NCI-H2107 treated with DMSO at 0.1 percent for 48 hours (cell line): ENCODE data around the gene THAP7.

ENCODE experiments used
- DNase-seq: peaks from one replicate; lab custom pipeline; 2025; ENCODE audit not compliant: unreplicated experiment; lab: John Stamatoyannopoulos, UW

Gene THAP7

DNA sequence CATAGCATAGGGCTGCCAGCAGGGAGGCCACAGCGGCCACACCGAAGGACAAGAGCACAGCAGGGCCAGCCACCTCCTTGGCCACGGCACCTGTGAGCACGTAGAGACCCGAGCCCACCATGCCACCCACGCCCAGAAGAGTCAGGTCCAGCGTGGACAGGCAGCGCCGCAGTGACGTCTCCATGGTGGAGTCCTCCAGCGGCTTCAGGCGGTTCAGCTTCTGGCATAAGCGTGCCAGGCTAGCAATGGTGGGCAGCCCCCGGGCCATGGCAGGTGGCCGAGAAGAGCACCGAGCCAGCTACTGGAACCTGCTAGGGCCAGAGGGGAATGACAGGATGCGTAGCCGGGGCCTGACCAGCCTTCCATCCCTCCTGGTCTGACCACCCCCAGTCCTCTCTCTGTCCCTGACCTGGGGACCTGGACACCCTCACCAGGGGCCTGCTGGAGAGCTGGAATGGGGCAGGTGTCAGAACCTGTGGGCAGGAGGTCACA lies 29.7 kb upstream of the THAP7 start:
- no peak for DNase-seq

DNA sequence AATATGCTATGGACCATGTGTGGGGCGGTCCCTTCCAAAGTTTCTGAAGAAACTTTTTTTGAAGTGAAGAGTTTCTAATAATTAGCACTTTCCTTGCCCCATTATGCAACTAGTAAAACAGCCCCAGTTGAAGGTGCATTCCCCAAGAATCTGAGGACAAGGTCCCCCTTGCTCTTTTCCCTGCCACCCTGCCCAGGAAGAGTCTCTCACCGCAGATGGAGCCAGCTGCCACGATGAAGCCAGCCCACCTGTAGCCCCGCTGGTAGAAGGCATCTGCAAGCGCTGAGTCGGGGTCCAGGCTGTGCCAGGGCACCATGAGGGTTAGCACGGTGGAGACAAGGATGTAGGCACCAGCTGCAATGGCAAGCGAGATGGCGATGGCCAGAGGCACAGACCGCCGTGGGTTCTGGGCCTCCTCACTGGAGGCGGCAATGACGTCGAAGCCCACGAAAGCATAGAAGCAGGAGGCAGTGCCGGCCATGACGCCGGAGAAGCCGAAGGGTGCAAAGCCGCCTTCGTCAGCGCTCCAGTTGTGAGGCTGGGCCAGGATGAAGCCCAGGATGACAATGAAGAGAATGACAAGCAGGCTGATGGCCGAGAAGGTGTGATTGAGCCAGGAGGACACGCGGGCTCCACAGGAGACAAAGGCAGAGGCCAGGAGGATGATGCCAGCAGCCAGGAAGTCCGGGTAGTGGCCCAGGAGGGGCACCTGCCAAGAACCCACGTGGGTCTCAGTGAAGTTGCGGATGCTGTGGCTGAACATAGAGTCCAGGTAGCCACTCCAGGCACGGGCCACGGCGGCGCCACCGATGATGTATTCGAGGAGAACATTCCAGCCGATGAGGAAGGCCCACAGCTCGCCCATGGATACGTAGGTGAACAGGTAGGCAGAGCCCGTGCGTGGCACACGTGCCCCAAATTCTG lies 29.0 kb upstream of the THAP7 start:
- no peak for DNase-seq

DNA sequence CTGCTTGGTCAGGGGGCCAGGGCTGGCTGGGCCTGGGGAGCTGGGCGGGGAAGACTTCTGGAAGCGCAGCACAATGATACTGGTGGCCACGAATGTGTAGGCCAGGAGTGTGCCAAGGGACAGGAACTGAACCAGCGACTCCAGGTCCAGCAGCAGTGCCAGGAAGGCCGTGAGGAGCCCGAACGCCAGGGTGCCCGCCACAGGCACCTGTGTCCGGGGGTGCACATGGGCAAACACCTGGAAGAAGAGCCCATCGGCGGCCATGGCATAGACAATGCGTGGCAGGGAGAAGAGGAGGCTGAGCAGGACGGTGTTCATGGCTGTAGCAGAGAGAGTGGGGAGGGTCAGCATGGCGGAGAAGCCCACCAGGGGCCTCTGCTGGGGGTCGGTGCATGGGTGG lies 28.1 kb upstream of the THAP7 start:
- DNase-seq = no peak

DNA sequence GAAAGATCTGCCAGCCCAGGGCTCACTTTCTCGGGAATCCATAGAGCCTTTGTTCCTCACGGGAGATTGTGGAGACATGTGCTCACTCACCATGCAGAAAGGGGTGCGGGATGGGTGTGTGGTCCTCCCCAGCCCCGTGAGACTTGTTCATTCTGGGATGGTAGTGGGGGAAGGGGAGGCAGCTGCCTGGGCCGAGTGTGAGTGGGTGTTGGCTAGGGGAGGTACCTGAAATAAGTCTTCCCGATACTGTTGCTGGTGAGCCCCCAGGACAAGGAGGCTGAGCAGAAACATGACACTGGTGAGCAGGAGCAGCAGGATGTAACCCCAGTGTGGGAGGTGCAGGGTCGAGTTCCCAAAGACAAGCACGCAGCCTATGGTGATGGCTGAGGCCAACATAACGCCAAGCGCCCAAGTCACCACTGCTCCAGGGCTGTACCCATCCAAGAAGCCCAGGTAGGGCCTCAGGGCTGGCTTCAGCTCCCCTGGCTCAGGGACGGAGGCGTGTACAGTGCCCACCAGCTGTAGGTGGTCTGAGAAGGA lies 27.6 kb upstream of the THAP7 start:
- DNase-seq = no peak

DNA sequence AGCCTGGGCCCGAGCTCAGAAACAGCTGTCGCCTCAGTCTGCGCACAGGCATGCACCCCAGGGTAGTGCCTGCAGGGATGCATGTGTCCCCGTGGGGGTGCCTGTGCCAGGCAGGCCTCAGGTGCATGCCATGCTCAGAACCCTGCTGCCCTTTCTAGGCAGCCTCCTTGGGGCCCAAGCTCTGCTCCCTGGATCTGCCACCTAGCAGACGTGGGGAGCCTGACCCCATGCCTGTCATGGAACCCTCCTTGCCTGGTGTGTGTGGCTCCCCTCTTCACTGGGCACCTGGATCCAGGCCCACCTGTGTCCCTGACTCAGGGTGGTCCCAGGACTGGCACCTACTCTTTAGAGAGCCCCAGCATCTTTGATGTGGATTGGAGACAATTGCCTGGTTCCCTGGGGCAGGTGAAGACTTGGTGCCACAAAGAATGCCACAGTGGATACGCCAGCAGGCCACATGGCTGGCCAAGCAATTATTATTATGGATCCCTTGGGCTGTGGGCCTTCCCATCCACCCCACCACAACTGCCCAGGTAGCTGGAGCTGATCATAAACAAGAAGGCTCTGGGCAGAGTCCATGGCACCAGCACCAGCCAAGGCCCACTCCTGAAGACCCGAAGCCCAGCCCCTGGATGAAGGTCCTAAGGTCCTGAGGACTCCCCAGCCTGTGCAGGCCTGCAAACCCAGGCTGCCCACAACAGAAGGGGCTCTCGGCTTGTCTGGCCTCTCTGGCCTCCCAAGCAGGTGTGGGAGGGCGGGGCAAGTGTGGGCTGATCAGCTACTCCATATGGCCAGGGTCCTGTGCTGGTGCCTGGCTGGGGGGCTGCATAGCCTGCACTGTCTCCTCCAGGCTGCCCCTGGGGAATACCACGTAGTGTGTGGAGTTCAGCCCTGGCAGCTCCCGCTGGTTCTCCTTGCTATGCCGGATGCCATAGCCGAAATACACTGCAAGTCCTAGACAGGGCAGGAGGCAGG lies 26.6 kb upstream of the THAP7 start:
- no peak for DNase-seq

DNA sequence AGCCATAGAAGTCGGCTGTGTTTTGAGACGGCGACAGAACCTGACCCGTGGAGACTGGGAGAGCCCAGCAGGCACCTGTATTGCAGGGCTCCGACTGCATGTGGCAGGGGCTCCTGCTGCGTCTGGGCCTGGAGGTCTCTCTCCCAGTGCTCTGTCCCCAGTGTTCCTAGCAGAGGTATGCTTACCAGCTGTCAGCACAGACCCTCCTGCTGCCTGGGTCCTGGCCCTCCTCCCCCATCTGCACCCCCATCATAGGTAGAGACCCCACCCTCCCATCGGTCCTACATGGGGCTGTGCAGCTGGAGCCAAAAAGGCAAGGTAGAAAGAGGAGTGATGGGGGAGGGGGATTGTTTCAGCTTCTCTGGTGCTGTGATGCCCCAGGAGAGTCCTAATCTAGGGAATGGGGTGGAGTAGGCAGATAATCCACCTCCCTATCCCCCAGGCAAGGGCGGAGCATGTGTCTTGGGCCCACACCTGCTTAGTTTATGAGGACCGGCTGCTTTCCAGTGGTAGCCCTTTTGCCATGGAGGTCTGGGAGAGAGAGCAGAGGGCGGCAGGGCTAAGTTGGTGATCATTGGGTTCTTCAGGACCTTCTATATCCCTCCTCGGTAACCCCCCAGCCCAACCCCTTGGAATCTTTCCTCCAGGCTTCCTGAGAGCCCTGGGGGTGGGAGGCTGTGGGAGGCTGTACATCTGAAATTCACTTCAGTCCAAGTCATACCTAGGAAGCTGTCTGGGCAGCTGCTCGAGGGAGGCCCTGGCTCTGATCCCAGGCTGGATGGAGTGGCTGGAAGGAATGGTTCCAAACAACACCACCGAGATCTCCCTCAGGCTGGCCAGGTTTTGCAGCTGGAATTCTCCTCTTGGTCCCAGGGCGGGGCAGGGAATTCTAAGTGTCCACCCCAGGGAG lies 25.1 kb upstream of the THAP7 start:
- no peak for DNase-seq

DNA sequence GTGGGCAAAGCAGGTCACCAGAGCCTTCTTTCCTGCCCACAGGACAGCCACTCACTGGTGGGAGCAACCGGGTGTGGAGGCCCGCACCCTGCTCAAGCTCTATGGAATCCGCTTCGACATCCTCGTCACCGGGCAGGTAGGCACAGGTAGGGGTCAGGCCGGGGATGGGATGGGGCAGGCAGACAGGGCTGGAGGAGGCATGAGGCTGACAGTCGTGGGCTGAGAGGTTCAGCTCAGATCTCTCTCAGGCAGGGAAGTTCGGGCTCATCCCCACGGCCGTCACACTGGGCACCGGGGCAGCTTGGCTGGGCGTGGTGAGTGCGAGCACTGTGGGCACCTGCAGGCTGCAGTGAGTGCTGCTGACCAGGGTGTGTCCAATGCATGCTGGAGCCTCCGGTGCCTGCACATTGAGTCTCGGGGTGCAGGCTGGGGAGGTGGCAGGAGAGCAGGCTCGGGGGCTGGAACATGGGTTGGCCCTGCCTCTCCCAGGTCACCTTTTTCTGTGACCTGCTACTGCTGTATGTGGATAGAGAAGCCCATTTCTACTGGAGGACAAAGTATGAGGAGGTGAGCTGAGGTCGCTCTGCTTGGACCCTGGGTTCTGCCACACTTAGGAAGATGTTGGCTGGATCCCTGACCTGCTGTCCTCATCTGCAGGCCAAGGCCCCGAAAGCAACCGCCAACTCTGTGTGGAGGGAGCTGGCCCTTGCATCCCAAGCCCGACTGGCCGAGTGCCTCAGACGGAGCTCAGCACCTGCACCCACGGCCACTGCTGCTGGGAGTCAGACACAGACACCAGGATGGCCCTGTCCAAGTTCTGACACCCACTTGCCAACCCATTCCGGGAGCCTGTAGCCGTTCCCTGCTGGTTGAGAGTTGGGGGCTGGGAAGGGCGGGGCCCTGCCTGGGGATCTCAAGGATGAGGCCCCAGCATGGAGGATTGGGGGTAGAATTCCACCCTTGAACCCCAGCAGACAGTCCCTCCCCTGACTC lies 24.1 kb upstream of the THAP7 start:
- DNase-seq = no peak

DNA sequence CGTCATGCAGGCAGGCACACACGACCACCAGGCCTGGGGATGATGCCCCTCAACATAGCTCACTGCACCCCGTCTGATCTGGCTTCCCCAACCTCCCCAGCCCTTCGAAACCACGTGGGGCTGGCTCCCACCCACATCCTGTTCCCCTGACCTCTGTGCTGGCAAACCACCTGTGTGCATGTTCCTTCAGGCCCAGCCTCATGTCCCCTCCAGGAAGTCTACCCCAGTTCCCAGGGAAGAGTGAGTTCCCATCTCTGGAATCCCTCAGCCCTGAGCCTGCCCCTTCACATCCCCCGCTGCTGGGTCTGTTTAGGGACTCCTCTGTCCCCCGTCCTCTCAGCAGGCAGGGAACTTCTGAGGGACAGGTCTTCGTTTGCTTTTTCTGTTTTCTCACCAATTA lies 23.3 kb upstream of the THAP7 start:
- DNase-seq = no peak

DNA sequence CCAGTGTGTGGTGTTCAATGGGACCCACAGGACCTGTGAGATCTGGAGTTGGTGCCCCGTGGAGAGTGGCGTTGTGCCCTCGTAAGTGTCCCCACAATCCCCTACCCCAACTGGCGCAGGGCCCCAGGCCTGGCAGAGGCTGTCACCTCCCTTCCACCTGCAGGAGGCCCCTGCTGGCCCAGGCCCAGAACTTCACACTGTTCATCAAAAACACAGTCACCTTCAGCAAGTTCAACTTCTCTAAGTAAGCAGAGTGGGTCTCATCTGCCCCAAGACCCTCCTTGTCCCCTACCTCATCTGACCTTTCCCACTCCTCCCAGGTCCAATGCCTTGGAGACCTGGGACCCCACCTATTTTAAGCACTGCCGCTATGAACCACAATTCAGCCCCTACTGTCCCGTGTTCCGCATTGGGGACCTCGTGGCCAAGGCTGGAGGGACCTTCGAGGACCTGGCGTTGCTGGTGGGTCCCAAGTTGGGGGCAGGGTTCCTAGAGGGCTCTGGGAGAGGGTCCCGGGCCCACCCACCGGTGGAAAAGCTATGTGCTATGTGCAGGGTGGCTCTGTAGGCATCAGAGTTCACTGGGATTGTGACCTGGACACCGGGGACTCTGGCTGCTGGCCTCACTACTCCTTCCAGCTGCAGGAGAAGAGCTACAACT lies 21.2 kb upstream of the THAP7 start:
- no peak for DNase-seq

DNA sequence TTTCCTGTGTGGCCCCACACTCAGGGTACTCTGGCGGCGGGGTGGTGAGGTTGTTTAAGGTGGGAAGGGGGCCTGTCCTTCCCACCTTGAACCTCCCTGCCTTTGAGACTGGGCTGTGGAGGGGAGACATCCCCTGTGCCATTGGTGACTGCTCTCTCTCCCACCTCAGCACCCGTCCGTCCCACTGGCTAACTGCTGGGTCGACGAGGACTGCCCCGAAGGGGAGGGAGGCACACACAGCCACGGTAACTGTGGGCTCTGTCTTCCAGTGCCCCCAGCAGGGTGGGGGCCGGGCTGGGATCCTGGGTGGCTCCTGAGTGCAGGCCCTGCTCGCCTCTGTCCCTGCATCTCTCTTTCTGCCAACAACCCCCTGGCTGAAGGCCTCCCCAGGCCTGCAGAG lies 20.6 kb upstream of the THAP7 start:
- no peak for DNase-seq

DNA sequence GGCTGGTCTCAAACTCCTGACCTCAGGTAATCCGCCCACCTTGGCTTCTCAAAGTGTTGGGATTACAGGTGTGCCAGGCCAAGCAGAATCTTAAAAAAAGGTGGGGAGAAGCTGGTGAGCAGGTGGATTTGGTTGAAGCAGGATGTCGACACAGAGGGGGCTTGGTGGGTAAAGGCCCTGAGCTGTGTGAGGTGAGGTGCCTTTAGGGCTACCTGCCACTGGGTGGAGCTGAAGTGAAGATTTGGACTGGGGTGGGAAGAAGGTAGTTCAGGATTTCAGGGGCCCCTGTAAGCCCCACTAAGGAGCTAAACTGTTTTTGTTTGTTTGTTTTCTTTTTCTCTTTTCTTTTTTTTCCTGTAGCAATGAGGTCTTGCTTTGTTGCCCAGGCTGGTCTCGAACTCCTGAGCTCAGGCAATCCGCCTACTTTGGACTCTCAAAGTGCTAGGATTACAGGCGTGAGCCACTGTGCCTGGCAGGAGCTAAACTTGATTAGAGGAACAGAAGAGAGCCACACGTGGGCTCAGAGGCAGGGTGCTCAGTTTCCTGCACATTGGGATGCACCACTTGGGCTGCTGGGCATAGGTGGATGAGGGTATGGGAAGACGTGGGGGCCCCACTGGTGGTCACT lies 19.0 kb upstream of the THAP7 start:
- DNase-seq = no peak

DNA sequence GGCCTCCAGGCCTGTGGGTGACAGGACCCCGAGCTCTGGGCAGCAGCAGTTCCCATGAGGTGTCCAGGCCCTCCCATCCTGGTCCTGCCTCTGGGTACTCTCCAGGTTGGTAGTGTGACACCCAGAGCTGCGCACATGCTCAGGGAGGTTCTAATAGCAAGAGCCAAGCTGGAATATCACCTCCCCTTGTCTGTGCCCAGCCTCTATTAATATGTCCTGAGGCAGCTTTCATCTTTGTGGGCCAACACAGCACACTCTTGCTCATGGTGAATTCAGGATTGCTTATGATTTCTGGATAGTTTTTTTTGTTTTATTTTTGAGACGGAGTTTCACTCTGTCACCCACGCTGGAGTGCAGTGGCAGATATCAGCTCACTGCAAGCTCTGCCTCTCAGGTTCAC lies 16.4 kb upstream of the THAP7 start:
- DNase-seq = no peak

DNA sequence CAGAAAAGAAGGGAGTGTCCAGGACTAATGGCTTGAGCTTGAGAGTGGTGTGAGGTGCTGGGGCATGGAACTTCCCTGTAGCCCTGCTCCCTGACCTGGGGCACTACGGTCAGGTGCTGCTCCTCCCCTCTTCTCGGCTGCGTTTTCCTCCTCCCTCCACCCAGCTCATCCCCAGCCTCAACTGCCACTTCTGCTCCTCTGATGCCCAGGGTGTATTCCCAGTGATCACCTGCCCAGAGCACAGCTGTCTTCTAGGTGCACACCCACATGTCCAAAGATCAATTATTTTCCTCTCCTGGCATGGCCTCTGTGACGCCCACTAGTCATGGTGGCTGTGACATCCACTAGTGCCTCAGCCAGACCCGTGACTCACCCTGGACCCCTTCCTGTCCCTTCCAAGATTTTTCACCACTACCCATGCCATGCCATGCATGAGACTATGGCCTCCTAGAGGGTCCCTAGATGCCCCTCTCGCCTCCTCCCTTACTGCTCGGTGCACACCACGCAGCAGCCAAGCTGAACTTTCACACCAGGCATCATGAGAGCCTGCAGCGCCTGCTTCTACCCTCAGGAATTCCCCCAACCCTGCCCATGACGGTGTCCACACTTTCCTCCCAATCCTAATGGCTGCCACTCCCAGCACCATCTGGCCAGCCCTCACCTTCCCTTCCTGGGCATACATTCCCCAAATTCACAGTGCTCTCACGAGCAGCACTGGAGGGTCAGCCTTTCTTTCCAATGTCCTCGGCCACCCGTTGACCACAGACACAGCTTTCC lies 14.9 kb upstream of the THAP7 start:
- DNase-seq = no peak

DNA sequence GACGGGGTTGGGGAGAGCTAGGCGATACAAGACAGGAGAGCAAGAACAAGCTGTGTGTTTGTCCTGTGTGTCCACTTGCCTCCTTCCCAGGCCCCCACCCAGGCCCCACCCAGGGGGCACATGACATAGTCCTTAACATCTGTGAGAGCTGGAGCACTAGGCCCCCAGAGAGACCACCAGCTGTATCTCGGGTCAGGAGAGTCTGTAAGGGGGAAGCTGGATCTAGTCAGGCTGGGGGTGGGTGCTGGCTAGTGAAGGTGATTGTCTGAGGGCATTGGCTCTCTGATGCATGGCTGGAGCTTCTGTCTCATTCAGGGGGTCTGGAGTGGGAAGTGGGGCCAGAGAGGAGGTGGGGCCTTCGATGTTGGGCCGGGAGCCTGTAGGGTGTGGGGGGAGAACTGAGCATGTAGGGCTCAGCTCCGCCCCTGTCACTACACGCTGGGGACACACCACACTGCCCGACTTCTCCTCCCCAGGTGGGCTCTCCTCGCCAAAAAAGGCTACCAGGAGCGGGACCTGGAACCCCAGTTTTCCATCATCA lies 13.6 kb upstream of the THAP7 start:
- no peak for DNase-seq

DNA sequence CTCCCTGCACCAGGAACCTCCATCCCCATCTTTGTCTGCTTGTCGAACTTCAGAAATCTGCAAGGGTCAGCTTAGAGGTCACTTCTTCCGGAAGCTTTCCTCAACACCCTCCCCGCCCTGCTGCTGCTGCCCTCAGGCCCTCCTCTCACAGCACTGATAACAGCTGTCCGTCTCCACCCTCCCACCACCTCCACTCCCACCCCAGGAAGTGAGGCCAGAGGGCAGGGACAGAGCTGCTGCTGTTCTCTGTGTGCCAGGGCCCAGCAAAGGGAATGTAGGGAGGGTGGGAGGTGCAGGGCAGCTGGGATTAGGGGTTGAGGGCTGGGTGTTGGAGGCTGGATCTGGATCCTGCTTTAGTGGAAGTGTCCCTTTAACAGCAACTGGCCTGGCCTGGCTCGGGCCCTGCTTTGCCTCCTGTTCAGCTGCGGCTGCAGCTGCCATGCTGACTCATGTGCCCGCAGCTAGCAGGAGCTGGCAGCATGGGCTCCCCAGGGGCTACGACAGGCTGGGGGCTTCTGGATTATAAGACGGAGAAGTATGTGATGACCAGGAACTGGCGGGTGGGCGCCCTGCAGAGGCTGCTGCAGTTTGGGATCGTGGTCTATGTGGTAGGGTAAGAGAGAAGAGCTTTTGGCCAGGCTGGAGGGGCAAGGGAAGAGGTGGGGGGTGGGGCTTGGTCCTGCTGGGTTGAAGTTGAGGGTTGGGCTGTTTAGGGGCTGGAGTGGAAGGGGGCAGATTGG lies 13.0 kb upstream of the THAP7 start, which contains the start of gene P2RX6:
Gene P2RX6 (plus strand): TSS at position 440 of the 740 bp plus-strand sequence. CDS start 10 bp downstream, at position 450.
- DNase-seq = no peak

DNA sequence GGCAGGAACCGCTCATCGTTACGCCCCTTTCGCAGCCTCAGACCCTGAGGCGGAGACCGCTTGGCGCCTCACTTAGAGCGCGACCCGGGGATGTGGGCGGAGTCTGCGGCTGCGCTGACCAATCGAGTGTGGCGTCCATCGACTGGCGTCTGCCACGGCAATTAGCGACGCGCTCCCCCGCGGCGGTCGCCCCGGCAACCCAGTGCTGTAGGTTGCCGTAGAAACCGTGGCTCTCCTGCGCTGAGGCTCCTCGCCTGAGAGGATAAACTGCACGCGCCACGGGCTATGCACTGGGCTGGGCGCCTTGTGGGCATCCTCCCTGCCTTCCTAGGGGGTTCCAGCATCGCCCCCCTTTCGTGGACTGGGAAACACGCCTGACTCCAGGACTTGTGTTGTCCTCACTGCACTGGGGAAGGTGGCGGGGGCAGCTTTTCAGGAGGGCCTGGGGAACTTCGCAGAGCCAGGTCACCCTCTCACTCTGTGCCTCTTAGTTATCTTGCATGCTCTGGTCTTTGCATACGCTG lies 12.3 kb upstream of the THAP7 start:
- DNase-seq = peak; percentile 72
